Lower leg skin (tissue), 4 donors: ENCODE data around the gene RBM17. TPM values are rescaled to one million over a fixed set of nuclear protein-coding genes. Genes with fewer than 3 reads are reported as not detected.

Experiments used
- DNase-seq, 2 donors: peaks; one replicate each; pipeline ENCODE4 v3.0.0-alpha.2; 2019; ENCODE audit warnings: low spot score in 2 of 2
- H3K4me3 ChIP-seq: fragments of 200-600 bp; sonication (generic); 2 replicates; pipeline ENCODE4 v1.5.1; 2017; ENCODE audit warnings: mild to moderate bottlenecking, low read depth; ENCODE audit not compliant: poor library complexity, severe bottlenecking
- CTCF ChIP-seq, 3 donors: fragments of 450-650 bp; IDR thresholded peaks; one replicate each; pipeline ENCODE4 v1.5.1; 2016; ENCODE audit warnings: antibody characterized with exemption in 3 of 3, mild to moderate bottlenecking in 3 of 3, moderate library complexity in 2 of 3
- POLR2A ChIP-seq, 2 donors: fragments of 450-650 bp; IDR thresholded peaks; one replicate each; pipeline ENCODE4 v1.6.1; 2016 to 2017; ENCODE audit warnings: antibody characterized with exemption in 2 of 2, mild to moderate bottlenecking in 1 of 2, moderate library complexity in 1 of 2
- WGBS, 2 donors: methylation state at CpG; one replicate each; pipeline ENCODE4 v1.1.5; 2018; 5-methylcytosine and 5-hydroxymethylcytosine counted together
- intact Hi-C: fragments of 100-400 bp; cut with DNase I; formaldehyde crosslinking; loops from one replicate; pipeline ENCODE4 v1.15.0; 2023; ENCODE audit warnings: low total_unique reads
- total RNA-seq, 4 donors: library from RNA; depleted of rRNA; stranded (reverse); fragments of >200 nt; gene quantifications; one replicate each; pipeline ENCODE4 v1.1.0, GENCODE V29; 2016

The RBM17 gene
- total RNA-seq, 4 donors from 2014 or later: 38.8 to 63.6 (median 40.4) TPM

GRCh38 chr10:6143181-6143580 lies 54.3 kb downstream of the RBM17 start:
- intact Hi-C loops: no loop called here
- no peak for DNase-seq
- H3K4me3 ChIP-seq: no peak overlapping the region
- TF ChIP-seq CTCF (IDR thresholded peaks at IDR 0.05): no peak
- no peak for TF ChIP-seq POLR2A (IDR thresholded peaks at IDR 0.05)
- 59 to 64% methylated on average over 13 of the region's 13 CpGs for WGBS, 2 donors

DNA sequence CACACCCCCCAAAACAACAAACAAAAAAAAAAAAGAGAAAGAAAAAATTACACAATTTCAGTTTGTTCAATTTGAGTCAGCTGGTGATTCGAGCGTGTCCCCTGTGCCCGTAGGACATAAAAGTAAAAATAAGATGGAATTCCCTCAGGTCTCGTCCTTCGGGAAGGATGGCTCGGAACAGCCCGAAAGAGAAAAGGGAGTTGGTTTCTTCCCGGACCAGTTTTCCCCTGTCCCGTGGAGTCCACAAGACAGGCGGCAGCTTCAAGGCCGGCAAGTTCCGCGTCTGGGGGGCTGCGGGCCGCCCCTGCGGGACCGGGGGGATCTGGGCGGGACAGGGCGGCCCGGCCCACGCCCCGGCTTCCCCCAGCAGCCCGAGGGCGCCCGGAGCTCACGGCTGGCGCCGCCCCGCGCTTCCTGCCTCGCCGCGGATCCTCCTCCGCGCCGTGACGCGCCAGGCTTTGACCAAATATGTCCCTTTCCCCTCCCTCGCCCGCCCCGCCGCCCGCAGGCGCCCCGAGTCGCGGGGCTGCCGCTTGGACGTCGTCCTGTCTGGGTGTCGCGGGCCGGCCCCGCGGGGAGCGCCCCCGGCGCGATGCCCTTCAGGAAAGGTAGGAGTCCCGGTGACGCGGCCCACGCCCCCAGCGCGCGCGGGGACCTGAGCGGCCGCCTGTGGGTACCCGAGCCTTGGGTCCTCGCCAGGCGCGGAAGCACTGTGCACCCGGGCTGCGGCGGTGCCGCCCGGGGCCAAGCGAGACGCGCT lies 55.8 kb downstream of the RBM17 start:
- intact Hi-C loops: no loop called here
- peak; percentile 88 to 98 for DNase-seq
- TF ChIP-seq CTCF (IDR thresholded peaks at IDR 0.05) (no peak), POLR2A (IDR thresholded peaks at IDR 0.05) (no peak)
- 0 to 1% methylated on average over 56 of the region's 81 CpGs for WGBS, 2 donors
- H3K4me3 ChIP-seq: peak overlapping the region; percentile 79

GRCh38 chr10:6145166-6145987 lies 56.5 kb downstream of the RBM17 start:
- intact Hi-C loops: no loop called here
- no peak for DNase-seq
- 1 to 3% methylated on average over 41 to 56 of the region's 76 CpGs for WGBS, 2 donors
- peak overlapping the region; percentile 79 for H3K4me3 ChIP-seq
- TF ChIP-seq POLR2A (IDR thresholded peaks at IDR 0.05) (no peak), CTCF (IDR thresholded peaks at IDR 0.05) (no peak)

GRCh38 chr10:6146013-6146785 lies 57.4 kb downstream of the RBM17 start:
- intact Hi-C loops: no loop called here
- WGBS, 2 donors: 56 to 72% methylated on average over 21 to 22 of the region's 22 CpGs

More at GRCh38 chr10:6146013-6146785, 57.4 kb downstream of the RBM17 start:
- no peak for DNase-seq
- TF ChIP-seq POLR2A (IDR thresholded peaks at IDR 0.05): no peak
- TF ChIP-seq CTCF (IDR thresholded peaks at IDR 0.05): no peak
- no peak overlapping the region for H3K4me3 ChIP-seq
